Liver (tissue), 3 donors: Measurements from ENCODE around the gene DNAJB13.

Experiments
- EGR1 ChIP-seq, 2 donors: IDR thresholded peaks; 2 replicates each; pipeline ENCODE4 v1.6.1; 2016 to 2018; ENCODE audit warnings: antibody characterized with exemption in 2 of 2, low read depth in 2 of 2
- GABPA ChIP-seq, 2 donors: IDR thresholded peaks in 1 of 2; conservative IDR thresholded peaks in 1 of 2; 2 replicates each; pipeline ENCODE4 v1.6.1; 2016; ENCODE audit warnings: antibody characterized with exemption in 2 of 2, mild to moderate bottlenecking in 1 of 2, moderate library complexity in 1 of 2
- HNF4G ChIP-seq: IDR thresholded peaks from 2 replicates; pipeline ENCODE4 v1.6.1; 2016; ENCODE audit warnings: antibody characterized with exemption
- JUND ChIP-seq, 2 donors: IDR thresholded peaks; 2 replicates each; pipeline ENCODE4 v1.6.1; 2016; ENCODE audit warnings: antibody characterized with exemption in 2 of 2
- RAD21 ChIP-seq, 2 donors: IDR thresholded peaks; 2 replicates each; pipeline ENCODE4 v1.6.1; 2016; ENCODE audit warnings: antibody characterized with exemption in 2 of 2, mild to moderate bottlenecking in 2 of 2
- RXRA ChIP-seq, 2 donors: IDR thresholded peaks; 2 replicates each; pipeline ENCODE4 v1.6.1; 2017 to 2018; ENCODE audit warnings: antibody characterized with exemption in 2 of 2, mild to moderate bottlenecking in 1 of 2
- SP1 ChIP-seq: IDR thresholded peaks from 2 replicates; pipeline ENCODE4 v1.6.1; 2018; ENCODE audit warnings: antibody characterized with exemption, mild to moderate bottlenecking
- TAF1 ChIP-seq: conservative IDR thresholded peaks from 2 replicates; pipeline ENCODE4 v1.6.1; 2016; ENCODE audit warnings: antibody characterized with exemption, mild to moderate bottlenecking
- YY1 ChIP-seq: IDR thresholded peaks from 2 replicates; pipeline ENCODE4 v1.6.1; 2016; ENCODE audit warnings: antibody characterized with exemption, mild to moderate bottlenecking
- TF ChIP-seq, protein P1 (sequence below): fragments of 150-350 bp; IDR thresholded peaks from 2 replicates; pipeline ENCODE4 v1.5.1; 2017; ENCODE audit warnings: improper control_type of control experiment, low read depth, low read length; ENCODE audit not compliant: missing input control
- TF ChIP-seq, protein P2 (sequence below): IDR thresholded peaks from 2 replicates; pipeline ENCODE4 v1.6.1; 2016; ENCODE audit warnings: antibody characterized with exemption, mild to moderate bottlenecking
- TF ChIP-seq, protein P3 (sequence below): IDR thresholded peaks from 2 replicates; pipeline ENCODE4 v1.6.1; 2016; ENCODE audit warnings: antibody characterized with exemption
- TF ChIP-seq, protein P4 (sequence below): IDR thresholded peaks from 2 replicates; pipeline ENCODE4 v1.6.1; 2016; ENCODE audit warnings: antibody characterized with exemption
- donor health status: healthy.
- donor health status: healthy.

DNA sequence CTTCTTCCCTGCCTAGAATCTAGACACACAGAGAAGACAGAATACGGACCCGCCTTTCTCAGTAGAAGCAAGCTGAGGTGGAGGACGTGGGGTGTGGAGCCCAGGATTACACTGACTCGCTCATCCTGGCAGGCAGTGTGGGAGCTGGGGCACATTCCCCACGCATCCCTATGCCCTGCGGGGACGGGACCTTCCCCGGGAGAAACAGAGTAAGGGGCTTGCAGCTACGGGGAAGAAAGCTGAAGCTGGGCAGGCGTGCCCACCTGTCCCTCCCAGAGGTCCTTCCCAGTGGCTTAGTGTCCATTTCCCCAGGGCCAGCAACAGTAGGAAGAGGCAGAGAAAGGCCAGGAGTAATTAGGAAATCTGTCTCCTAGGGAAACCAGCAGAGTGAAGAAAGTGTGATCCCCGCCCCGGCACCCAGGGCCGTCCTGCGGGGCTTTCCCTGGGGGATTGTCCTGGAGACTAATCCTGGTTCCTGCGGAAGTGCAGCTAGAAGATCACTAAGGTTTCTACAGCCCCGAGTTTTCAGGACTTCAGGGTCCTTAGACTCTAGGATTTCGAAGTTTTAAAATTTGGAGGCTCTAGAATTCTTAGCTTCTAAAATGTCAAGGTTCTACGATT lies 7.8 kb downstream of the DNAJB13 start:
- TF ChIP-seq, protein P1, sequence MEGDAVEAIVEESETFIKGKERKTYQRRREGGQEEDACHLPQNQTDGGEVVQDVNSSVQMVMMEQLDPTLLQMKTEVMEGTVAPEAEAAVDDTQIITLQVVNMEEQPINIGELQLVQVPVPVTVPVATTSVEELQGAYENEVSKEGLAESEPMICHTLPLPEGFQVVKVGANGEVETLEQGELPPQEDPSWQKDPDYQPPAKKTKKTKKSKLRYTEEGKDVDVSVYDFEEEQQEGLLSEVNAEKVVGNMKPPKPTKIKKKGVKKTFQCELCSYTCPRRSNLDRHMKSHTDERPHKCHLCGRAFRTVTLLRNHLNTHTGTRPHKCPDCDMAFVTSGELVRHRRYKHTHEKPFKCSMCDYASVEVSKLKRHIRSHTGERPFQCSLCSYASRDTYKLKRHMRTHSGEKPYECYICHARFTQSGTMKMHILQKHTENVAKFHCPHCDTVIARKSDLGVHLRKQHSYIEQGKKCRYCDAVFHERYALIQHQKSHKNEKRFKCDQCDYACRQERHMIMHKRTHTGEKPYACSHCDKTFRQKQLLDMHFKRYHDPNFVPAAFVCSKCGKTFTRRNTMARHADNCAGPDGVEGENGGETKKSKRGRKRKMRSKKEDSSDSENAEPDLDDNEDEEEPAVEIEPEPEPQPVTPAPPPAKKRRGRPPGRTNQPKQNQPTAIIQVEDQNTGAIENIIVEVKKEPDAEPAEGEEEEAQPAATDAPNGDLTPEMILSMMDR = no peak
- no peak for TF ChIP-seq YY1
- TF ChIP-seq, protein P2, sequence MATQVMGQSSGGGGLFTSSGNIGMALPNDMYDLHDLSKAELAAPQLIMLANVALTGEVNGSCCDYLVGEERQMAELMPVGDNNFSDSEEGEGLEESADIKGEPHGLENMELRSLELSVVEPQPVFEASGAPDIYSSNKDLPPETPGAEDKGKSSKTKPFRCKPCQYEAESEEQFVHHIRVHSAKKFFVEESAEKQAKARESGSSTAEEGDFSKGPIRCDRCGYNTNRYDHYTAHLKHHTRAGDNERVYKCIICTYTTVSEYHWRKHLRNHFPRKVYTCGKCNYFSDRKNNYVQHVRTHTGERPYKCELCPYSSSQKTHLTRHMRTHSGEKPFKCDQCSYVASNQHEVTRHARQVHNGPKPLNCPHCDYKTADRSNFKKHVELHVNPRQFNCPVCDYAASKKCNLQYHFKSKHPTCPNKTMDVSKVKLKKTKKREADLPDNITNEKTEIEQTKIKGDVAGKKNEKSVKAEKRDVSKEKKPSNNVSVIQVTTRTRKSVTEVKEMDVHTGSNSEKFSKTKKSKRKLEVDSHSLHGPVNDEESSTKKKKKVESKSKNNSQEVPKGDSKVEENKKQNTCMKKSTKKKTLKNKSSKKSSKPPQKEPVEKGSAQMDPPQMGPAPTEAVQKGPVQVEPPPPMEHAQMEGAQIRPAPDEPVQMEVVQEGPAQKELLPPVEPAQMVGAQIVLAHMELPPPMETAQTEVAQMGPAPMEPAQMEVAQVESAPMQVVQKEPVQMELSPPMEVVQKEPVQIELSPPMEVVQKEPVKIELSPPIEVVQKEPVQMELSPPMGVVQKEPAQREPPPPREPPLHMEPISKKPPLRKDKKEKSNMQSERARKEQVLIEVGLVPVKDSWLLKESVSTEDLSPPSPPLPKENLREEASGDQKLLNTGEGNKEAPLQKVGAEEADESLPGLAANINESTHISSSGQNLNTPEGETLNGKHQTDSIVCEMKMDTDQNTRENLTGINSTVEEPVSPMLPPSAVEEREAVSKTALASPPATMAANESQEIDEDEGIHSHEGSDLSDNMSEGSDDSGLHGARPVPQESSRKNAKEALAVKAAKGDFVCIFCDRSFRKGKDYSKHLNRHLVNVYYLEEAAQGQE = no peak
- TF ChIP-seq RXRA (IDR thresholded peaks at IDR 0.05) = no peak
- TF ChIP-seq, protein P3, sequence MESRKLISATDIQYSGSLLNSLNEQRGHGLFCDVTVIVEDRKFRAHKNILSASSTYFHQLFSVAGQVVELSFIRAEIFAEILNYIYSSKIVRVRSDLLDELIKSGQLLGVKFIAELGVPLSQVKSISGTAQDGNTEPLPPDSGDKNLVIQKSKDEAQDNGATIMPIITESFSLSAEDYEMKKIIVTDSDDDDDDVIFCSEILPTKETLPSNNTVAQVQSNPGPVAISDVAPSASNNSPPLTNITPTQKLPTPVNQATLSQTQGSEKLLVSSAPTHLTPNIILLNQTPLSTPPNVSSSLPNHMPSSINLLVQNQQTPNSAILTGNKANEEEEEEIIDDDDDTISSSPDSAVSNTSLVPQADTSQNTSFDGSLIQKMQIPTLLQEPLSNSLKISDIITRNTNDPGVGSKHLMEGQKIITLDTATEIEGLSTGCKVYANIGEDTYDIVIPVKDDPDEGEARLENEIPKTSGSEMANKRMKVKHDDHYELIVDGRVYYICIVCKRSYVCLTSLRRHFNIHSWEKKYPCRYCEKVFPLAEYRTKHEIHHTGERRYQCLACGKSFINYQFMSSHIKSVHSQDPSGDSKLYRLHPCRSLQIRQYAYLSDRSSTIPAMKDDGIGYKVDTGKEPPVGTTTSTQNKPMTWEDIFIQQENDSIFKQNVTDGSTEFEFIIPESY = no peak
- TF ChIP-seq RAD21 (IDR thresholded peaks at IDR 0.05) = no peak
- TF ChIP-seq, protein P4, sequence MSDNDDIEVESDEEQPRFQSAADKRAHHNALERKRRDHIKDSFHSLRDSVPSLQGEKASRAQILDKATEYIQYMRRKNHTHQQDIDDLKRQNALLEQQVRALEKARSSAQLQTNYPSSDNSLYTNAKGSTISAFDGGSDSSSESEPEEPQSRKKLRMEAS = no peak
- no peak for TF ChIP-seq GABPA (IDR thresholded peaks at IDR 0.05 in 1 of 2, conservative IDR thresholded peaks at IDR 0.05 in 1 of 2)
- no peak for TF ChIP-seq EGR1 (IDR thresholded peaks at IDR 0.05; ENCODE audit: low read depth in 2 of 2)
- no peak for TF ChIP-seq HNF4G
- TF ChIP-seq TAF1 = no peak
- no peak for TF ChIP-seq JUND (IDR thresholded peaks at IDR 0.05)
- no peak for TF ChIP-seq SP1
